IPS-18a (cell line): ENCODE measurements around the gene THEMIS2.
"Not testable (repeated sequence)": the region's sequence is repeated elsewhere in the genome, so short reads cannot be mapped to it uniquely, and the experiment has no call there.

Source experiments
- H3K27ac ChIP-seq: one replicate; pipeline ENCODE4 v1.5.1; 2013; ENCODE audit warnings: low read length
- H3K27me3 ChIP-seq: one replicate; pipeline ENCODE4 v1.6.1; 2013; ENCODE audit warnings: mild to moderate bottlenecking, low read length; ENCODE audit not compliant: control insufficient read depth, insufficient read depth
- H3K36me3 ChIP-seq: one replicate; pipeline ENCODE4 v1.6.1; 2013; ENCODE audit warnings: low read depth, low read length; ENCODE audit not compliant: control insufficient read depth
- H3K4me1 ChIP-seq: one replicate; pipeline ENCODE4 v1.6.1; 2013; ENCODE audit warnings: low read depth, low read length; ENCODE audit not compliant: control insufficient read depth
- H3K4me3 ChIP-seq: one replicate; pipeline ENCODE4 v1.5.1; 2013; ENCODE audit warnings: low read length
- H3K9ac ChIP-seq: one replicate; pipeline ENCODE4 v1.6.1; 2013; ENCODE audit warnings: mild to moderate bottlenecking, low read length, moderate library complexity
- H3K9me3 ChIP-seq: one replicate; pipeline ENCODE4 v1.6.1; 2013; ENCODE audit warnings: low read depth, low read length; ENCODE audit not compliant: control insufficient read depth

The THEMIS2 gene

GRCh38 chr1:27868556-27868931 lies 3.8 kb upstream of the THEMIS2 start:
- Histone ChIP-seq H3K36me3 (no peaks in the 10 kb centered on the region), H3K27ac (no peak overlapping the region), H3K9me3 (no peaks in the 10 kb centered on the region), H3K4me3 (no peak overlapping the region), H3K27me3 (peaks cover 10% of the 10 kb centered on the region), H3K4me1 (no peaks in the 10 kb centered on the region), H3K9ac (no peak overlapping the region)

DNA sequence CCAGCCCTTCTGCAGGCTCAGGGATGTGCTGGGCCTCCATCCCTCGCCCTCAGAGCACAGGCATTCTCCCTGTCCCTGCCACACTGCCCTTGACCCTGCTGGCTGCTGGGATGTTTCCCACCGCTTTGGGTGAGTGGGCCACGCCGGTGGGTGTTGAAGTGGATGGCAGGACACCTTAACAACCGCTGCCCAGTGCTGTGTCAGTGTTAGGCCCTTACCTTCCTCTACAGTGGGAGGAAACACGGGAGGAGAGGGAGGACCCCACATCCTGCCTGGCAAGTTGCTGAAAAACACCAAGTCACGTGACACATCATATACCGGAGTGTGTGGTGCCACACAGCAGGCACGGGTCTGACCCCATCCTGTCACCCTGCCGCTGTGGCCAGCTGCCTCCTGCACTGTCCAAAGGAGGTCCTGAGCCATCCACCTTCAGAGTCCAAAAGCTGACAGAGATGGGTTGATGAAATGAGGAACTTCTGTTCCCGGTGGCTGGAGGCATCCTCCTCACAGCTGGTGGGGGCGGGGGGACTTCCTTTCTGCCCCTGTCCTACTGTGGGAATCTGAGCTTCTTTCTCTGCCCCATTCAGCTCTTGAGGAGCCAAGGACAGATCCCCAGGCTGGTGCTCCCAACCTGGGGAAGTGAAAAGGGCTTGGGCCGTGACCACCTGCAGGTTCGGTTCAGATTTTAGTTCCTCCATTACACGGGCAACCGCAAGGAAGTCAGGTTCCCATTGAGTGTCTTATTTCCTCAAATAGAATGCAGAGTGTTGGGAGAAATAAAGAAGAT lies 3.2 kb upstream of the THEMIS2 start:
- no peak overlapping the region for H3K9ac ChIP-seq
- H3K27ac ChIP-seq = no peak overlapping the region

DNA sequence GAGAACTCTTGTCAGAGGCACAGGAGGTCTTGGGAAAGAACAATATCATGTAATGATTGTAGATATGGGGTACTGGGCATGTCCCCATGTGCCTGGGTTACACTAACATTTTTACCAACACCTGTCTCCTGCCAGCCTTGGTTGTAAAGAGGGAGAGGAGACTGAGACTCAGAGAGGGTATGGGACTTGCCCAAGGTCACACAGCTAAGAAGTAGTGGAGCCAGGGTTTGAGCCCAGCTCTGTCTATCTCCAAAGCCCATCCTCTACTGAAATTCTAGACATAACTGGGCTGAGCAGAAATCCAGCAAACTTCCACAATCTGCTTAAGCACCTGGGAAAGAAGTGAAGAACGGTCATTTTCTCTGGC lies 2.6 kb upstream of the THEMIS2 start:
- peaks cover 12% of the 10 kb centered on the region for H3K27me3 ChIP-seq
- H3K36me3 ChIP-seq = no peaks in the 10 kb centered on the region
- no peaks in the 10 kb centered on the region for H3K9me3 ChIP-seq
- H3K9ac ChIP-seq = no peak overlapping the region
- no peaks in the 10 kb centered on the region for H3K4me1 ChIP-seq
- no peak overlapping the region for H3K27ac ChIP-seq
- H3K4me3 ChIP-seq = no peak overlapping the region

More for the DNA sequence above, 3.2 kb upstream of the THEMIS2 start:
- Histone ChIP-seq H3K4me1 (no peaks in the 10 kb centered on the region), H3K27me3 (peaks cover 12% of the 10 kb centered on the region), H3K36me3 (no peaks in the 10 kb centered on the region), H3K4me3 (no peak overlapping the region), H3K9me3 (no peaks in the 10 kb centered on the region)

GRCh38 chr1:27871076-27871475 lies 1.3 kb upstream of the THEMIS2 start:
- H3K9ac ChIP-seq, H3K36me3 ChIP-seq, H3K4me1 ChIP-seq, H3K9me3 ChIP-seq, H3K27ac ChIP-seq, H3K4me3 ChIP-seq: not testable (repeated sequence)
- peaks cover 12% of the 10 kb centered on the region for H3K27me3 ChIP-seq

- H3K27me3 ChIP-seq = peaks cover 12% of the 10 kb centered on the region
- H3K9me3 ChIP-seq = no peaks in the 10 kb centered on the region
- peak overlapping the region; percentile 83 for H3K4me3 ChIP-seq
- peak overlapping the region; percentile 45 for H3K9ac ChIP-seq
- no peaks in the 10 kb centered on the region for H3K36me3 ChIP-seq
- no peaks in the 10 kb centered on the region for H3K4me1 ChIP-seq
- H3K27ac ChIP-seq = no peak overlapping the region
Measured at GRCh38 chr1:27872802-27873551, 633 bp downstream of the THEMIS2 start.

DNA sequence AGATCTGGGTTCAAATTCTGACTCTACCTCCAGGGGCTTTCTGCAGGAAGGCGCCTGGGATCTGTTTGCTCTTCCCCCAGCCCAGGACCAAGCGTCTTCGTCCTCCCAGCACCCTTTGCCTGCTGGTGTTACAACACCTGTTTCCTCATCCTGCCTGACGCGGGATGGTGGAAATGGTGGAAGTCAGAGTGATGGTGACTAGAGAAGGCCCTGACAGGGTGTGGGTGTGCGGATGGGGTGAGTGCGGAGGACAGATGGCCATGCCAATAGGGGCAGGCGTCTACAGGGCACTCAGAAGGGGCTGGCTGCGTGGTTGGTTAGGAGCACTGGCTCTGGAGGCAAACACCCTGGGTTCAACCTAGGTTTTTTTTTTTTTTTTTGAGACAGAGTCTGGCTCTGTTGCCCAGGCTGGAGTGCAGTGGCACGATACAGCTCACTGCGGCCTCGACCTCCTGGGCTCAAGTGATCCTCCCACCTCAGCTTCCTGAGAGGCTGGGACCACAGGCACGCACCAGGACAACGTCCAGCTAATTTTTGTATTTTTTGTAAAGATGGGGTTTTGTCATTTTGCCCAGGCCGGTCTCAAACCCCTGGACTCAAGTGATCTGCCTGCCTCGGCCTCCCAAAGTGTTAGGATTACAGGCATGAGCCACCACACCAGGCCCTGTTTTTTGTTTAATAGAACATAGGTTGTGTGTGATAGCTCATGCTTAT lies 1.5 kb downstream of the THEMIS2 start:
- Histone ChIP-seq H3K9me3 (no peaks in the 10 kb centered on the region), H3K9ac (no peak overlapping the region), H3K4me1 (no peaks in the 10 kb centered on the region), H3K36me3 (no peaks in the 10 kb centered on the region), H3K4me3 (no peak overlapping the region), H3K27me3 (peaks cover 12% of the 10 kb centered on the region), H3K27ac (no peak overlapping the region)

DNA sequence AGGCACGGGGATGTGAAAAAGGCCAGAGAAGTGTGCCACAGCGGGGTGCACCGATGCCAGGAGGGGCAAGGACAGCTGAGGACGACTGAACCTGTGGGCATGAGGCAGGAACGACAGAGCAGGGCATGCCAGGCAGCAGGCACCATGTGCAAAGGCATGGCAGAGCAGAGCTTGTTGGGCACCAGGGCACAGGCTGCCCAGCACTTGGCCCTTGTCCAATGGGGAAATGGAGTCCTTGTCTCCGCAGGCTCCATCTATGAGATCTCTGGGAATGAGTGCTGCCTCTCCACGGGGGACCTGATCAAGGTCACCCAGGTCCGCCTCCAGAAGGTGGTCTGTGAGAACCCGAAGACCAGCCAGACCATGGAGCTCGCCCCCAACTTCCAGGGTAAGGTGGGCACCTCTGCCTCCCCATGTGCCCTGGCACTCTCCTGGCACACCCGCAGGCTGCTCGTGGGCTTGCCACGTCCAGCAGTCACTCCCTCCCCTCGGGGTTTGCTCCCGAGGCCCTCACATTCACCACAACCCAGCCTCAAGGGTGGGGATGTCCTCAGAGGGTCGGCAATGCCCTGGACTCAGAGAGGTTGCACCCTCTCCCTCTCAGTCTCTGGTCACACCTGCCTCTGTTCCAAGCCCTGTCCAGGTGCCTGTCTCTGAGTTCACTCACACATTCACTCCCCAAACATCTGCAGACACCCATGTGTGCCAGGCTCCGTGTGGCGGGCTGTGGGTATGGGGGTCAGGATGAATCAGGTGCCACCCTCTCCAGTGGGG lies 4.2 kb downstream of the THEMIS2 start:
- Histone ChIP-seq H3K4me1 (no peaks in the 10 kb centered on the region), H3K9ac (no peak overlapping the region), H3K36me3 (no peaks in the 10 kb centered on the region), H3K27me3 (peaks cover 12% of the 10 kb centered on the region), H3K9me3 (no peaks in the 10 kb centered on the region), H3K27ac (no peak overlapping the region), H3K4me3 (no peak overlapping the region)

DNA sequence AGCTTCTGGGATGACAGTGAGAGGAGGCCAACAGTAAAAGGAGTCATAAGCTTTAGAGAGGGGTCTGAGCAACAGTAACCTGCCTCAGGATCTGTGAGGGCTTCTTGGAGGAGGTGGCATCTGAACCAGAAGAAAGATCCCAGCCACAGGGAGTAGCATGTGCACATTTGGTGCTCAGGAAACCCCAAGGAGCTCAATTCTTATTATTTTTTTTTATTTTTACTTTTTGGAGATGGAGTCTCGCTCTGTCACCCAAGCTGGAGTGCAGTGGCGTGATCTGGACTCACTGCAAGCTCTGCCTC lies 4.7 kb downstream of the THEMIS2 start:
- H3K27ac ChIP-seq = no peak overlapping the region
- no peaks in the 10 kb centered on the region for H3K36me3 ChIP-seq
- no peak overlapping the region for H3K4me3 ChIP-seq
- no peaks in the 10 kb centered on the region for H3K9me3 ChIP-seq
- H3K9ac ChIP-seq = no peak overlapping the region
- H3K27me3 ChIP-seq = peaks cover 12% of the 10 kb centered on the region
- H3K4me1 ChIP-seq = no peaks in the 10 kb centered on the region

DNA sequence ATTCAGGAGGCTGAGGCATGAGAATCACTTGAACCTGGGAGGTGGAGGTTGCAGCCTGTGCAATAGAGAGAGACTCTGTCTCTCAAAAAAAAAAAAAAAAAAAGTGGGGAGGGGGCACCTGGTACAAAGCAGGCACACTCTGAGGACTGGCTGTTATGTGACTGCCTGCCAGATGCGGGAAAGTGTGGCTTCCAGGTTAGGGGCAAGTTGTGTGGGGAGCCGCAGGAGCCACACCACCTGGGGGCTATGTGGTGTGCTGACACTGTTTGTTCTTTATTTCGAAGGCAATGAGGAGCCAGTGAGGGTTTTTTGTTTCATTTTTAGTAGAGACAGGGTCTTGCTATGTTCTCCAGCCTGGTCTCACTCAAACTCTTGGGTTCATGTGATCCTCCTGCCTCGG lies 5.7 kb downstream of the THEMIS2 start:
- Histone ChIP-seq H3K4me1 (no peaks in the 10 kb centered on the region), H3K4me3 (no peak overlapping the region), H3K27ac (no peak overlapping the region), H3K36me3 (peaks cover 2% of the 10 kb centered on the region), H3K9ac (no peak overlapping the region), H3K9me3 (no peaks in the 10 kb centered on the region), H3K27me3 (peaks cover 6% of the 10 kb centered on the region)

- H3K9me3 ChIP-seq = no peaks in the 10 kb centered on the region
- H3K4me3 ChIP-seq = no peak overlapping the region
- no peaks in the 10 kb centered on the region for H3K27me3 ChIP-seq
- peaks cover 5% of the 10 kb centered on the region for H3K36me3 ChIP-seq
- H3K27ac ChIP-seq = no peak overlapping the region
- H3K4me1 ChIP-seq = no peaks in the 10 kb centered on the region
- no peak overlapping the region for H3K9ac ChIP-seq
Measured at GRCh38 chr1:27878787-27879335, 6.5 kb downstream of the THEMIS2 start.
